ENCODE data around the gene PDXK. TPM values are rescaled to one million over a fixed set of nuclear protein-coding genes. Genes with fewer than 3 reads are reported as not detected.

PDXK gene
- total RNA-seq, 1 donor from 2014 or later = 54.0 TPM

DNA sequence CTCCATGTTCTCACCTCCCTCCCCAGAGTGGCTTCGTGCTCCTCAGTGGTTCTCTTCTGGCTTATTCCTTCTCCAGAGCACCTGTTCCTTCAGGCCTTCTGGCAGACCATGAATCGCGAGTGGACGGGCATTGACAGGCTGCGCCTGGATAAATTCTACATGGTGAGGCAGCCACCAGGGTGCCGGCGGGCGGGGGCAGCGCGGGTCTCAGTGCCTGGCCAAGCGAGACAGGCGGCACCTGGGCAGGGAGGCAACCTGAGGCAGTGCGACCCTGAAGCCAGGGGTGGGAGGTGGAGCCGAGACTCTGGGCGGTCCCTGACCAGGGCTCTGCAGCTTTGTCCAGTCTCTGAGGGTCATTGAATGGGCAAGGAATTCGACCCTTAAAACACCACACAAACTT is 74.3 kb downstream of the PDXK start:
- Mint-ChIP-seq H3K27ac (no peak overlapping the region), H3K27me3 (ENCODE audit: insufficient read depth, low read depth) (peaks cover 5% of the 10 kb centered on the region), H3K4me1 (peaks cover 20% of the 10 kb centered on the region), H3K9me3 (no peaks in the 10 kb centered on the region), H3K4me3 (no peak overlapping the region), H3K36me3 (peaks cover 31% of the 10 kb centered on the region)
- TF ChIP-seq, protein P1, sequence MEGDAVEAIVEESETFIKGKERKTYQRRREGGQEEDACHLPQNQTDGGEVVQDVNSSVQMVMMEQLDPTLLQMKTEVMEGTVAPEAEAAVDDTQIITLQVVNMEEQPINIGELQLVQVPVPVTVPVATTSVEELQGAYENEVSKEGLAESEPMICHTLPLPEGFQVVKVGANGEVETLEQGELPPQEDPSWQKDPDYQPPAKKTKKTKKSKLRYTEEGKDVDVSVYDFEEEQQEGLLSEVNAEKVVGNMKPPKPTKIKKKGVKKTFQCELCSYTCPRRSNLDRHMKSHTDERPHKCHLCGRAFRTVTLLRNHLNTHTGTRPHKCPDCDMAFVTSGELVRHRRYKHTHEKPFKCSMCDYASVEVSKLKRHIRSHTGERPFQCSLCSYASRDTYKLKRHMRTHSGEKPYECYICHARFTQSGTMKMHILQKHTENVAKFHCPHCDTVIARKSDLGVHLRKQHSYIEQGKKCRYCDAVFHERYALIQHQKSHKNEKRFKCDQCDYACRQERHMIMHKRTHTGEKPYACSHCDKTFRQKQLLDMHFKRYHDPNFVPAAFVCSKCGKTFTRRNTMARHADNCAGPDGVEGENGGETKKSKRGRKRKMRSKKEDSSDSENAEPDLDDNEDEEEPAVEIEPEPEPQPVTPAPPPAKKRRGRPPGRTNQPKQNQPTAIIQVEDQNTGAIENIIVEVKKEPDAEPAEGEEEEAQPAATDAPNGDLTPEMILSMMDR (IDR thresholded peaks at IDR 0.05) = no peak
- no peak for TF ChIP-seq EZH2phosphoT487 (IDR thresholded peaks at IDR 0.05)
- no peak for TF ChIP-seq EZH2 (IDR thresholded peaks at IDR 0.05)
- no peak overlapping the region for H3K4me2 ChIP-seq
- no peaks in the 10 kb centered on the region for H3F3A ChIP-seq (ENCODE audit: low read depth)
- H3K27me3 ChIP-seq = no peaks in the 10 kb centered on the region
- no peak overlapping the region for H3K27ac ChIP-seq
- no peak for DNase-seq (ENCODE audit: low spot score)
- H3K36me3 ChIP-seq = no peaks in the 10 kb centered on the region
- H3K9me3 ChIP-seq (ENCODE audit: low read depth) = no peaks in the 10 kb centered on the region
- H3K9ac ChIP-seq = no peak overlapping the region
- H3K4me1 ChIP-seq = peaks cover 9% of the 10 kb centered on the region
- no peak overlapping the region for H2AFZ ChIP-seq (replicated peaks)
- peaks cover 40% of the 10 kb centered on the region for H3K79me2 ChIP-seq (ENCODE audit: low read depth)
- H3K4me3 ChIP-seq = no peak overlapping the region
- H4K20me1 ChIP-seq (ENCODE audit: low read depth) = peaks cover 16% of the 10 kb centered on the region

GRCh38 chr21:43794311-43794710 is 75.4 kb downstream of the PDXK start:
- H3K9me3 Mint-ChIP-seq = no peaks in the 10 kb centered on the region
- no peak overlapping the region for H3K27ac Mint-ChIP-seq
- H3K36me3 Mint-ChIP-seq = peaks cover 36% of the 10 kb centered on the region
- TF ChIP-seq, protein P1 (IDR thresholded peaks at IDR 0.05) = no peak
- TF ChIP-seq EZH2 (IDR thresholded peaks at IDR 0.05) (no peak), EZH2phosphoT487 (IDR thresholded peaks at IDR 0.05) (no peak)
- H3K9me3 ChIP-seq (ENCODE audit: low read depth) = no peaks in the 10 kb centered on the region
- H3K4me2 ChIP-seq = no peak overlapping the region
- H3K4me1 Mint-ChIP-seq = peaks cover 20% of the 10 kb centered on the region
- H3F3A ChIP-seq (ENCODE audit: low read depth) = no peaks in the 10 kb centered on the region
- H3K36me3 ChIP-seq = no peaks in the 10 kb centered on the region
- H3K4me3 Mint-ChIP-seq = no peak overlapping the region
- peaks cover 40% of the 10 kb centered on the region for H3K79me2 ChIP-seq (ENCODE audit: low read depth)
- H2AFZ ChIP-seq (replicated peaks) = no peak overlapping the region
- H3K9ac ChIP-seq = no peak overlapping the region
- DNase-seq (ENCODE audit: low spot score) = no peak
- H3K27ac ChIP-seq = no peak overlapping the region
- H3K27me3 Mint-ChIP-seq (ENCODE audit: insufficient read depth, low read depth) = peaks cover 5% of the 10 kb centered on the region
- H3K4me3 ChIP-seq = no peak overlapping the region
- peaks cover 16% of the 10 kb centered on the region for H4K20me1 ChIP-seq (ENCODE audit: low read depth)
- H3K4me1 ChIP-seq = peaks cover 9% of the 10 kb centered on the region
- H3K27me3 ChIP-seq = no peaks in the 10 kb centered on the region

GRCh38 chr21:43794857-43795256 is 75.9 kb downstream of the PDXK start:
- Mint-ChIP-seq H3K4me1 (peaks cover 20% of the 10 kb centered on the region), H3K36me3 (peaks cover 36% of the 10 kb centered on the region), H3K27me3 (ENCODE audit: insufficient read depth, low read depth) (peaks cover 5% of the 10 kb centered on the region), H3K27ac (no peak overlapping the region), H3K4me3 (peak overlapping the region; percentile 3), H3K9me3 (no peaks in the 10 kb centered on the region)
- no peak for DNase-seq (ENCODE audit: low spot score)
- H3K79me2 ChIP-seq (ENCODE audit: low read depth) = peaks cover 35% of the 10 kb centered on the region
- H3F3A ChIP-seq (ENCODE audit: low read depth) = no peaks in the 10 kb centered on the region
- no peak overlapping the region for H3K4me3 ChIP-seq
- no peak overlapping the region for H3K27ac ChIP-seq
- H3K9ac ChIP-seq = no peak overlapping the region
- TF ChIP-seq EZH2phosphoT487 (IDR thresholded peaks at IDR 0.05) (no peak), EZH2 (IDR thresholded peaks at IDR 0.05) (no peak)
- TF ChIP-seq, protein P1 (IDR thresholded peaks at IDR 0.05) = no peak
- H2AFZ ChIP-seq (replicated peaks) = no peak overlapping the region
- no peaks in the 10 kb centered on the region for H3K36me3 ChIP-seq
- peaks cover 9% of the 10 kb centered on the region for H3K4me1 ChIP-seq
- H3K27me3 ChIP-seq = no peaks in the 10 kb centered on the region
- no peaks in the 10 kb centered on the region for H3K9me3 ChIP-seq (ENCODE audit: low read depth)
- no peak overlapping the region for H3K4me2 ChIP-seq
- H4K20me1 ChIP-seq (ENCODE audit: low read depth) = peaks cover 14% of the 10 kb centered on the region
